Left lung (tissue), 10 donors: Measurements from ENCODE around the gene FYN. TPM values are rescaled to one million over a fixed set of nuclear protein-coding genes. Genes with fewer than 3 reads are reported as not detected.
A peak's percentile ranks its signal among the peaks of the same experiment; 100 is the strongest.

Experiments
- ATAC-seq: fragments of 200-7000 bp; cut with Tn5 transposase; one replicate; pipeline ENCODE4 v1.9.1; 2020; ENCODE audit warnings: moderate library complexity
- DNase-seq, 4 donors: peaks; one replicate each; pipeline ENCODE4 v3.0.0-alpha.2; 2013 to 2020
- H3K27ac ChIP-seq, 2 donors: fragments of 200-600 bp; sonication (generic) in 1 of 2; one replicate each; pipeline versions ENCODE4 v1.5.0 to v1.8.0; 2020 to 2021
- H3K27me3 ChIP-seq, 2 donors: fragments of 200-600 bp; sonication (generic) in 1 of 2; one replicate each; pipeline versions ENCODE4 v1.5.0 to v1.8.0; 2020 to 2021
- H3K36me3 ChIP-seq, 2 donors: fragments of 200-600 bp; sonication (generic) in 1 of 2; one replicate each; pipeline versions ENCODE4 v1.5.0 to v1.8.0; 2020 to 2021
- H3K4me1 ChIP-seq, 2 donors: fragments of 200-600 bp; one replicate each; pipeline ENCODE4 v1.8.0; 2021
- H3K4me3 ChIP-seq, 2 donors: fragments of 200-600 bp; sonication (generic) in 1 of 2; one replicate each; pipeline versions ENCODE4 v1.5.0 to v1.8.0; 2020 to 2021; ENCODE audit warnings: mild to moderate bottlenecking in 1 of 2
- H3K9me3 ChIP-seq, 2 donors: fragments of 200-600 bp; sonication (generic) in 1 of 2; one replicate each; pipeline versions ENCODE4 v1.5.0 to v1.8.0; 2020 to 2021
- CTCF ChIP-seq, 2 donors: fragments of 200-600 bp; sonication (generic) in 1 of 2; IDR thresholded peaks; one replicate each; pipeline versions ENCODE4 v1.5.0 to v1.8.0; 2021; ENCODE audit warnings: antibody characterized with exemption in 2 of 2
- intact Hi-C, 2 donors: fragments of 100-400 bp; cut with DNase I; formaldehyde crosslinking; loops; one replicate each; pipeline versions ENCODE4 v1.11.2 to v1.14.2; 2022
- polyA plus RNA-seq, 6 donors: library from polyadenylated mRNA; unstranded; fragments of 120-200 nt; gene quantifications; one replicate each; pipeline ENCODE4 v1.2.1, GENCODE V29; 2013; ENCODE audit not compliant: insufficient read length in 6 of 6
- total RNA-seq, 2 donors: library from RNA; stranded (reverse); fragmentation: NEBNext Ultra II Directional; extraction: Animal tissue kit (Norgen Biotek cat#: 25700); gene quantifications; one replicate each; pipeline ENCODE4 v1.2.1, GENCODE V29; 2021
- donor health status: DM: no; HTN: yes; CAD: no.
- donor health status: DM: no; HTN: no; CAD: no.

FYN gene
- total and polyA plus RNA-seq, 8 donors = 58.8 to 165 (median 144) TPM

- no peak overlapping the region for H3K27ac ChIP-seq
- H3K36me3 ChIP-seq = no peaks in the 10 kb centered on the region
- ATAC-seq (no peak), DNase-seq (peak in 1 of 4 donors; percentile 60)
- no peak overlapping the region for H3K4me3 ChIP-seq
- no peaks in the 10 kb centered on the region for H3K9me3 ChIP-seq
- TF ChIP-seq CTCF (IDR thresholded peaks at IDR 0.05) = no peak
- H3K4me1 ChIP-seq = peaks cover 3 to 35% of the 10 kb centered on the region in 2 donors
- intact Hi-C loops = no loop called here
- H3K27me3 ChIP-seq = no peaks in the 10 kb centered on the region
Measured at GRCh38 chr6:111739257-111739696, 134.0 kb downstream of the FYN start.

- H3K27ac ChIP-seq = peak overlapping the region in 1 of 2 donors; percentile 7
- no peak for ATAC-seq
- H3K36me3 ChIP-seq = peaks cover 0 to under 1% of the 10 kb centered on the region in 2 donors
- H3K9me3 ChIP-seq = no peaks in the 10 kb centered on the region
- no peak for DNase-seq
- peaks cover 0 to 30% of the 10 kb centered on the region in 2 donors for H3K4me1 ChIP-seq
- TF ChIP-seq CTCF (IDR thresholded peaks at IDR 0.05) = no peak
- no peak overlapping the region for H3K4me3 ChIP-seq
- H3K27me3 ChIP-seq = no peaks in the 10 kb centered on the region
- intact Hi-C loops = no loop called here
Measured at GRCh38 chr6:111738631-111739030, 134.6 kb downstream of the FYN start.

- no peak for TF ChIP-seq CTCF (IDR thresholded peaks at IDR 0.05)
- DNase-seq (no peak), ATAC-seq (no peak)
- no peaks in the 10 kb centered on the region for H3K27me3 ChIP-seq
- peaks cover 0 to 3% of the 10 kb centered on the region in 2 donors for H3K36me3 ChIP-seq
- no peak overlapping the region for H3K4me3 ChIP-seq
- peaks cover 0 to 25% of the 10 kb centered on the region in 2 donors for H3K4me1 ChIP-seq
- peak overlapping the region in 1 of 2 donors; percentile 7 for H3K27ac ChIP-seq
- H3K9me3 ChIP-seq = no peaks in the 10 kb centered on the region
- intact Hi-C loops = no loop called here
Measured at GRCh38 chr6:111738156-111738555, 135.1 kb downstream of the FYN start.

- DNase-seq = no peak
- H3K9me3 ChIP-seq = peaks cover 0 to 4% of the 10 kb centered on the region in 2 donors
- peaks cover 0 to 22% of the 10 kb centered on the region in 2 donors for H3K4me1 ChIP-seq
- no peak for TF ChIP-seq CTCF (IDR thresholded peaks at IDR 0.05)
- peaks cover 0 to 3% of the 10 kb centered on the region in 2 donors for H3K36me3 ChIP-seq
- H3K27me3 ChIP-seq = no peaks in the 10 kb centered on the region
- intact Hi-C loops = no loop called here
- ATAC-seq = no peak
- H3K4me3 ChIP-seq = no peak overlapping the region
- H3K27ac ChIP-seq = no peak overlapping the region
Measured at GRCh38 chr6:111737065-111737521, 136.2 kb downstream of the FYN start.

GRCh38 chr6:111736005-111736608 is 137.1 kb downstream of the FYN start:
- no peak for DNase-seq
- no peak for ATAC-seq
- no peak for TF ChIP-seq CTCF (IDR thresholded peaks at IDR 0.05)
- no peak overlapping the region for H3K27ac ChIP-seq
- peaks cover 0 to 4% of the 10 kb centered on the region in 2 donors for H3K9me3 ChIP-seq
- intact Hi-C loops = no loop called here
- no peak overlapping the region for H3K4me3 ChIP-seq
- H3K27me3 ChIP-seq = no peaks in the 10 kb centered on the region
- H3K36me3 ChIP-seq = peaks cover 0 to 3% of the 10 kb centered on the region in 2 donors
- peaks cover 0 to 25% of the 10 kb centered on the region in 2 donors for H3K4me1 ChIP-seq
